KOPT-K1 (cell line): ENCODE data around the gene GOLGA6C.
"Not testable (repeated sequence)": the region's sequence is repeated elsewhere in the genome, so short reads cannot be mapped to it uniquely, and the experiment has no call there.

Experiments
- H3K27ac ChIP-seq: fragments of 200-600 bp; sonication (generic); 2 replicates; pipeline ENCODE4 v1.5.1; 2016; ENCODE audit warnings: antibody characterized with exemption, mild to moderate bottlenecking, low read depth, low read length; ENCODE audit not compliant: poor library complexity, severe bottlenecking
- H3K36me3 ChIP-seq: fragments of 200-600 bp; sonication (generic); 2 replicates; pipeline ENCODE4 v1.5.1; 2017; ENCODE audit warnings: antibody characterized with exemption, mild to moderate bottlenecking, low read length, moderate library complexity; ENCODE audit not compliant: insufficient read depth
- H3K9me3 ChIP-seq: fragments of 200-600 bp; sonication (generic); 2 replicates; pipeline ENCODE4 v1.5.1; 2017; ENCODE audit warnings: antibody characterized with exemption, low read length, mild to moderate bottlenecking; ENCODE audit not compliant: insufficient read depth, poor library complexity, severe bottlenecking

Gene GOLGA6C

DNA sequence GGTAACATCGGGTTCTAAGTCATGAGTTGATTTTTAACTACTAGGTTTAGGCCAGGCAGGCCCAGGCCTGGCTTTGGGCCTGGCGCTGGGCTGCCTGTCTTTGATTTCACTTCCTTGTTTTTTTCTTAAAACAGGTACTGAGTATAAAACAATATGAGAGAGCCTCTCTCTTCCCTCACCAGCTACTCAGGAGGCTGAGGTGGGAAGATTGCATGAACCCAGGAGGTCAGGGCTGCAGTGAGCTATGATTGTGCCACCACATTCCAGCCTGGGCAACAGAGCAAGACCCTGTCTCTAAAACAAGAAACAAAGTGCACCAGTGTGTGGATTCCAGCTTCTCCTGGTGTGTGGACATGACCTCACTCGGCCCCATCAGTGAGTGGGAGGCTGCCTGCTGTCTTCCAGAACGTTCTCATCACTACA lies 38.6 kb upstream of the GOLGA6C start:
- not testable (repeated sequence) for H3K9me3 ChIP-seq, H3K27ac ChIP-seq, H3K36me3 ChIP-seq

DNA sequence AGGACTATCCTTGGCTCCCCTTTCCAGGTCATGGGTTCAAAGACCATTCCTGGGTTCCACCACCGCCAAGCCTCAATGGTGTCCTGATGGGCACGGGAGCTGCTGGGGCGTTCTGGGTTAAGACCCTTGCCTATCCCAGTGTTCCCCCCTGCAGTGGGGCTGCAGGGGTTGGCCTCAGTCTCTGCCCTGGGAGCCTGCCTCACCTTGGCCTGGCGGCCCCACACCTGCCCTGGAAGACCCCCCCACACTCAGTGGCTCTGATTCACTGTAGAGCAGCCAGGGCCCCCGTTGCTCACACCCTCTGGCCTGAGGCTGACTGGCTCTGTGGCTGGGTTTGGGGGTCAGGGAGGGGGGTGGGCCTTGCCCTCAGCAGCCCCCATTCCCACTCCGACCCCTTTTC lies 34.4 kb upstream of the GOLGA6C start:
- no peaks in the 10 kb centered on the region for H3K9me3 ChIP-seq
- H3K36me3 ChIP-seq = no peaks in the 10 kb centered on the region
- no peak overlapping the region for H3K27ac ChIP-seq

GRCh38 chr15:75224281-75224680 lies 33.9 kb upstream of the GOLGA6C start:
- no peaks in the 10 kb centered on the region for H3K9me3 ChIP-seq
- H3K27ac ChIP-seq = no peak overlapping the region
- no peaks in the 10 kb centered on the region for H3K36me3 ChIP-seq

- H3K27ac ChIP-seq, H3K9me3 ChIP-seq, H3K36me3 ChIP-seq: not testable (repeated sequence)
These were observed 32.9 kb upstream of the GOLGA6C start for GRCh38 chr15:75225102-75225836.

DNA sequence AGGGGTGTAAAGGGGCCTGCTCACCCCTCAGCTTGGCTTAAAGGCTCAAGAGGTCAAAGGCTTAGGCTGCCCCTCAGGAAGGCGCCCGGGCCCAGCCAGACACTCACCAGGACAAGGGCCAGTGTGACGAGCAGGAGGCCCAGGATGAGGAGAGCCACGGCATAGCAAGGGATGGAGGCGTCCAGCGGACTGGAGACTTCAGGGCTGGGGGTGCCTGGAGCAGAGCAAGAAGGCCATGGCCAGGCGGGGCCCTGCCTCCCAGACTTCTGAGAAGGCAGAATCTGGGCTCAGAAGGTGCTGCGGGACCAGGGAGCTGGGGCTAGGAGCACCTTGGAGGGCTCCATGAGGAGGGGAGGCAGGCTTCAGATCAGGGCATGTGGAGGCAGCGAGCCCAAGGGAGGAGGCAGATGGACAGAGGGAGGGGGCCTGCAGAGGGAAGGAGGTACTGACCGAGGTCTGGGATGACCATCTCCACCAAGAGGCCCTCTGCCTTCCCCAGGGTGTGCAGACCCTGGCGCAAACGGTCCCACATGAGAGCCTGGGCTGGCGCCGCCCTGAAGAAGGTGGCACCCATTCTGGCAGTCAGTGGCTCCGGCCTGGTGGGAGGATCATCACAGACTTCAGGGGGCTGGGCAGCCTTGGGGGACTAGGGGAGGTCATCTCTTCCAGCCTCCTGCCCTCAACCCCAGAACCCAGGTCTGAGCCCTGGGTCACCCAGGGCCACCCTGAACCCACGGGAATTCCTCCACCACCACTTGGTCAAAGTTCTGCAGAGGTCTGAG lies 32.0 kb upstream of the GOLGA6C start:
- Histone ChIP-seq H3K36me3 (no peaks in the 10 kb centered on the region), H3K9me3 (no peaks in the 10 kb centered on the region), H3K27ac (no peak overlapping the region)

DNA sequence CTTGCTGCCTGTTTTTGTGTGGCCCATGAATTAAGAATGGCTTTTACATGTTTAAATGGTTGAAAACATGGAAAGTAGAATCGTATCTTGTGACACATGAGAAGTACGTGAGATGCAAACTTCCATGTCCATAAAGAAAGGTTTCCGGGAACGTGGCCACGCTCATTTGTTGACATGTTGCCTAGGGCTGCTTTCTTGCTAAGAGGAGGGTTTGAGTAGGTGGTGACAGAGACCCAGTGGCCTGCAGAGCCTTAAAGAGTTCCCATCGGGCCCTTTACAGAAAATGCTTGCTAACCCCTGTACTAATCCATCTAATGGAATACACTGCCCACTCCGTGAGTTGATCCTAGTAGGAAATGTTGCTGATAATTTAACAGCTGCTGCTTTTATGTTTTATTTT lies 31.0 kb upstream of the GOLGA6C start:
- not testable (repeated sequence) for H3K36me3 ChIP-seq, H3K9me3 ChIP-seq, H3K27ac ChIP-seq

GRCh38 chr15:75227663-75228280 lies 30.4 kb upstream of the GOLGA6C start:
- H3K9me3 ChIP-seq = no peaks in the 10 kb centered on the region

GRCh38 chr15:75228787-75229186 lies 29.3 kb upstream of the GOLGA6C start:
- no peaks in the 10 kb centered on the region for H3K36me3 ChIP-seq
- H3K9me3 ChIP-seq = no peaks in the 10 kb centered on the region
- no peak overlapping the region for H3K27ac ChIP-seq

More at GRCh38 chr15:75227663-75228280, 30.4 kb upstream of the GOLGA6C start:
- Histone ChIP-seq H3K36me3 (no peaks in the 10 kb centered on the region), H3K27ac (no peak overlapping the region)

DNA sequence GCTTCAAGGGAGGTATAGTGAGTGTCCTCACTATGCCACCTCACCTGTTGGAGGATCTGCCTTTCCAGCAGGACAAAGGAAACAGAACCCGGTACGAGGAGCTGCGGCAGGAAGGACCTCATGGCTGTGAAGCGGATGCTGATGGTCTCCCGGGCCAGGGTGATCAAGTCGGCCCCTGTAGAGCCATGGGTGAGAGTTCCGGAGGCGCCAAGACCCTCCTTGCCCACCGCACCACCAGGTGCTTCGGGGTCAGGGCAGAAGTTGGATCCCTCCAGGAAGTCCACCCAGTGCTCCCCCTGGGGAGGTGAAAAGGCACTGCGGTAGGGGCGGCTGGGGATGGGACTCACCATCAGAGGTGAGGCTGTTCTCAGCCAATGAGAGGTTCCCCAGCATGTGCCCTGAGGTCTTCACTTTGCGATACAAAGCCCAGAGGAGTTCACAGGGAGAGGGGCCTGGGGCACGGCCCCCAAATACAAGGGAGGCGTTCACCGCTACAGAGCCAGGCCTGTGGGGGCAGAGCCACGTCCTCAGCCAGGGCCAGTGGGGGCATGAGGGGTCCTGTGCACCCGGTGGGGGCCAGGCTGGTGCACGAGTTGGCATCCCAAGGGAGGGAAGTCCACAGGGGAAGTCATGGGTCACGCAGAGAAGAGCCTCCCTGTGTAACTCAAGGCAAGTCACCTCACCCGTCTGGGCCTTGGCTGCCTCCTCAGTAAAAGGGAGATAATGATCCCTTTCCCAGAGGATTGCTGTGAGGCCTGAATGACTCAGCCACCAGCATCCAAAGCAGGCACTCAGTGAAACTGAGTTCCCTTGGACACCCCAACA lies 28.7 kb upstream of the GOLGA6C start:
- Histone ChIP-seq H3K36me3 (no peaks in the 10 kb centered on the region), H3K9me3 (no peaks in the 10 kb centered on the region), H3K27ac (no peak overlapping the region)

DNA sequence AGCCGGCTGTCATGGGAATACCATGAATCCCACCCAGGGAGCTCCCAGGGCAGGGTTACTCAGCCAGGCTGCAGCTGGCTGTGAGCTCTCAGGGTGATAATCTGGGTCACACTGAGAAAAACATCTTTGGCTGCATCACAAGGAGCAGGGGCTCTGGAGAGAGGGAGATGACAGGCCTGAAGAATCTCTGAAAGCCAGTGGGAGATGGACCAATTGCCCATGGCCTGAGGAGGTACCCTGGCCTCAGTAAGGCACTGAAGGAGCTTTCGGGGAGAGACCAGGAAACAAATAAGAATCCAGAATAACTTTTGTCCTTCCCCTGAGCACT lies 28.2 kb upstream of the GOLGA6C start:
- Histone ChIP-seq H3K27ac (no peak overlapping the region), H3K9me3 (no peaks in the 10 kb centered on the region), H3K36me3 (no peaks in the 10 kb centered on the region)

DNA sequence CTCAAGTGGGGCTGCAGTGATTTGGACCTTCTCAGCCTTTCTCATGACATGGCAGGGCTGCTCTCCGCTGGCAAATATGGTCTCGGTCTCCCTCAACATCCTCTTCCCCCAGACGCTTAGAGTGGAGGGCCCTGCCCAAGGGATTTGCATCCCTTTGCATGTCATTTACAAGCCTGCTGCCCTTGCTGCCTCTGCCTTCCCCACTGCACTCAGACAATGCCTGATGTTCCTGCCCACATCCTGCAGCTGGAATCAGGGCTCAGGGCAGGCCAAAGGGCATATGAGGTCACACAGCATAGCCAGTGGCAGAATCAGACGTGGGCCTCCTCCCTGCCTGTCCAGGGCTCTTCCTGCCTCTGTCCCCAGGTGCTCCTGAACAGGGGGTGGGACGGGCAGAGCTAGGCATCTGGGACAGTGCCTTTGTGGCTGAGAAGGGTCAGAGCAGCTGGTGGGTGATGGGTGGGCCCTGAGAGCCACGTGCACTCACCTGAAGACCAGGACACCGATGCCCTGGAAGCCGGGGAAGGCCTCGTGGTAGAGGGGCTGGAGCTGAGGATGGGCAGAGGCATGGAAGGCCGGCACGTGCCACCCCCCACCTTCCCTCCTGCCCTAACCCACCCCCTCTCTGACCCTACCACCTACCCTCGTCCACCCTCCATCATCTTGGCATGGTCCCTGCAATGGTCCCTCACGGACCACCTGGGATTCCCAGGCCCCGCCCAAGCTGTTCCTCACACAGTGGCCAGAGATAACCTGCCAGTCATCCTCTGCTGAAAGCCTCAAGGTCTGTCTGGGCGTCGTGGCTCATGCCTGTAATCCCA lies 27.4 kb upstream of the GOLGA6C start:
- H3K27ac ChIP-seq = no peak overlapping the region
- no peaks in the 10 kb centered on the region for H3K9me3 ChIP-seq
- H3K36me3 ChIP-seq = no peaks in the 10 kb centered on the region

DNA sequence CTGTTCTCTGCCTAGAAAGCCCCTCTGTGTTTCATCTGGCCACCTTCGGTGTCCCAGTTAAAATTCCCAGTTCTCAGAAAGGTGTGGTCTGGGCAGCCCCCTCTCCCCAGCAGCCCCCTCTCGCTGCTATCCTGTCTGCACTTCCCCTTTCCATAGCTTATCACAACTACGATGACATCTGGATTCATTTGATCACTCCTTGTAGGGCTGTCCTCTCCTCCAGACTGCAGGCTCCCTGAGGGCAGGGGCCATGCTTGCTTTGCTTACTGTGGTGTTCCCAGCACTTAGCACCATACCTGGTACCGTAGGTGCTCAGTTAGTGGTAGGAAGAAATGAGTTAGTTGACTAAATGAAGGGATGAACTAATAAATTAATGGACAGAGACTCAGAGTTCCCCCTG lies 26.3 kb upstream of the GOLGA6C start:
- no peaks in the 10 kb centered on the region for H3K36me3 ChIP-seq
- no peak overlapping the region for H3K27ac ChIP-seq

DNA sequence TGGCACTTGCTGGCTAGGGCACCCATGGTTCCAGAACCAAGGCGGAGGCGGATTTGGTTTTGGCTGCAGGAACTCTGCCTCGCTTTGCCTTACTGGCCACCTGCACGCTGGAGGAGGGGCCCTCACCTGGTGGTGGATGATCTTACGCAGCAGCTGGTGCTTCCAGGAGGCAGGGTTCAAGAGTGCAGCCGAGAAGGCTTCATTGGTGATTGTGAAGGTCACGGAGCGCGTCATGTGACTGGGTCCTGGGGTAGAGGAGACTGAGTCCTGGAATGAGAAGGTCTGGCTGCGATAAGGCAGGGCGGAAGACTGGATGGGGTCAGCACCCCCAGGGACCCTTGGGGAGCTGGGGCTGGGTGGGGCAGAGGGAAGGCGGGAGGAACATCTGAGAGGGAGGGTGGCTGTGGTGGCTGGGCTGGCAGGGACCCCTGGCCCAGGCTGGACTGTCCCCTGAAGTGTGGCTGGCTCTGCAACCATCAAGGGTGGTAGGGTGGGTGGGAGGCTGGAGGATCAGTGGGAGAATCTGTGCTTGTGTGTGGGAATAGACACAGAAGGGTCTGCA lies 25.8 kb upstream of the GOLGA6C start:
- Histone ChIP-seq H3K9me3 (no peaks in the 10 kb centered on the region), H3K36me3 (no peaks in the 10 kb centered on the region), H3K27ac (no peak overlapping the region)

More for the DNA sequence above, 26.3 kb upstream of the GOLGA6C start:
- no peaks in the 10 kb centered on the region for H3K9me3 ChIP-seq

DNA sequence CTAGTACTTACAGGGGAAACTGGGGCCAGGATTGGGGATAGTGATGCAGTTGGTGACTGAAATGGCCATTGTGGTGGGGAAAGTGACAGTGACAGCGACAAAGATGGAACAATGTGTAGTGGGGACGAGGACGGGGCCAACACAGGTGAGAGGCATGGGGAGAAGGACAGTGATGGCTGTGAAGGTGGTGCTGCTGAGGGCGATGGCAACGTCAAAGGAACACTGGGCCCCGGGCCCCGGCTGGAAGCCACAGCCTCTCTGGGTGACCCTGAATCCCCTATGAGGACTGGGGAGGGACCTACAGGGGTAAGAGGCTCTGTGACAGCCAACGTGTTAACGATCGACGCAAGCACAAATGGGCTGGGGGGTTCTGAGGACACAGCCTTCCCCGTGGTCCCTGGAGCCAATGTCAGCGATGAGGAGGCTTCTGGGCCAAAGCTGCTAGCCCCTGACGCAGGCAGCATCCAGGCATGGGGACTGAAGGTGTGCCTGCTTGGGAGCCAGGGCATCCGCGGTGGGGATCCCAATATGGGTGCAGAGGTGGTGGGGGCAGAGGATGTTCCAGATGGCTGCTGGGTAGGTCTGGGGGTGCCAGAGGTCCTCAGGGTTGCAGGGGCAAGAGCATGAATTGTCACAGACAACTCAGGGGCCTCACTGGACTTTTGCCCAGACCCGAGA lies 25.2 kb upstream of the GOLGA6C start:
- Histone ChIP-seq H3K36me3 (no peaks in the 10 kb centered on the region), H3K27ac (no peak overlapping the region), H3K9me3 (no peaks in the 10 kb centered on the region)
